ENCODE results near the gene CFAP97.
"Not testable (repeated sequence)": the region's sequence is repeated elsewhere in the genome, so short reads cannot be mapped to it uniquely, and the experiment has no call there.

The CFAP97 gene

GRCh38 chr4:185137233-185137925 is 66.4 kb downstream of the CFAP97 start:
- no peak for DNase-seq

DNA sequence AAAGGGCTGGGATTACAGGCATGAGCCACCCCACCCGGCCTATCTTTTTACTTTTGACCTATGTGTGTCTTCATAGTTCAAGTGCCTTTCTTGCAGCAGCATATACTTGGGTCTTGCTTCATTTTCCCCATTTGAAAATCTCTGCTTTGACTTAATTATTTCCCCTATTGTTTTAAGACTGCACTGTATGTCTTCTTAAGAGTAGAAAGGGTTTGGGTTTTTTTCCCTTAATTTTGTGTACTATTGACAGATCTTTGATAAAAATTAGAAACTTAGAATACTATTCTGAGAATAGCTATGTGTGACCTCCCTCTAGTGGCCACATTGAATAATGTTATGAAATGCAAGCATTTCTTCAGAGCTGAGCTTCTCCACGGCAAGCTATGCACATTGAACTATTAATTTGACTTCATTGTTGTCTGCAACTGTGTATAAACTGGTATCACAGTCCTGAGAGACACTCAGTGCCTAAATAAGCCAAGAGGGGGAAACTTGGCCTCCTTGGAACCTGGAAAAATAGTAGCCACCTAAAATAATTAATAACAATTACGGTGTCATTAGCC is 69.4 kb downstream of the CFAP97 start:
- DNase-seq, result peak; percentile 7

- no peak for DNase-seq
Observed at GRCh38 chr4:185128272-185129119, 75.3 kb downstream of the CFAP97 start.

DNA sequence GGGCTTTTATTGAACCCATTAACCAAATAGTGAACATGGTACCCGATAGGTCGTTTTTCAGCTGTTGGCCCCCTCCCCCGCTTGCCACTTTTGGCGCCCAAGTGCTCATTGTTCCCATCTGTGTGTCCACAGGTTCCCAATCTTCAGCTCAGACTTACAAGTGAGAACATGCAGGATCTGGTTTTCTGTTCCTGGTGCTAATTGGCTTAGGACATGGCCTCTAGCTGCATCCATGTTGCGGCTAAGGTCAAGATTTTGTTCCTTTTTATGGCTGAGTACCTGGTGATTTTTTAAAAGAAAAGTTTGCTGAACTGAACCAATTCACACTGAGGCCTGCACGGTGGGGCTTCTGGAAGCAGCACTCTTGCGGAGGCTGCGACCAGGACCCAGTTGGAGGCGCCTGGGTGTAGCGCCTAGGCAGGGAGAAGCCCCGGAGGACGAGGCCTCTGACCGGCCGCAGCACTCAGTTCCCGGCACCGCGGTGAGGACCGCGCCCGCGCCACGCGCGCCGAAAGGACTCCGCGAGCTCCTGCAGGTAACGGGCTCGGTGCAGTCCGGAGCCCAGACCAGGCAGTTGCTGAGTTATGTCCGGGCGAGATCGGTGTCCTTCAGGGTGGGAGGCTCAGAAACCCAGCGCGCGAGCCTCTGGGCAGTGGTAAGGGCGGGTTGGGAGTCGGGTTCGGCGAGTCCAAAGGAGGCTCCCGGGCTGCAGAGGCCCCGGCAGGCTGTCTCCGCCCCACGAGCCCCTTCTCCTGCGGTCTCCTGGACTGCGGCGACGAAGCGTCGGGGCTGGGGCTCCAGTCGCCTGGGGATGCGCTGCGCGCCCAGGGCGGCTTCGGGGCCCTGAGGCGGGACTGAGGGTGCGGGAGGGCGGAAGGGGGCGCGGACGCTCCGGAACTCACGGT is 76.5 kb downstream of the CFAP97 start:
- DNase-seq, result no peak

DNA sequence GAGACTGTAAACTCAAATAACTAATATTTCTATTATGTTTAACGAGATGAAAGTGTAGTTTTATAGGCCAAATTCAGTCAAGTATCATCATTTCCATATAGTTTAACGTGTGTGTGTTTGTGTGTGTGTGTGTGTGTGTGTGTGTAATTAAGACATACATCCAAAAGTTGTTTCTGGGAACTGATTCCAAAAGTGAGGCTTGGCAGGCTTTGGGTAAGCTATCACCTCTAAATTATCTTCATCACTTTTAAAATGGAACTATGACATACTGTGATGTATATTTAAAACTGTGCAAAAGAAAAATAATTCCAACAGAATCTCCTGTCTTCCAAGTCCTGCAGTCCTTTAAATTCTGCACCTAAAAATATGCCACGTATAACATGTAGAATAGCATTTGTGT is 79.8 kb downstream of the CFAP97 start:
- no peak for DNase-seq

GRCh38 chr4:185122681-185123345 is 81.0 kb downstream of the CFAP97 start:
- peak; percentile 75 for DNase-seq

DNA sequence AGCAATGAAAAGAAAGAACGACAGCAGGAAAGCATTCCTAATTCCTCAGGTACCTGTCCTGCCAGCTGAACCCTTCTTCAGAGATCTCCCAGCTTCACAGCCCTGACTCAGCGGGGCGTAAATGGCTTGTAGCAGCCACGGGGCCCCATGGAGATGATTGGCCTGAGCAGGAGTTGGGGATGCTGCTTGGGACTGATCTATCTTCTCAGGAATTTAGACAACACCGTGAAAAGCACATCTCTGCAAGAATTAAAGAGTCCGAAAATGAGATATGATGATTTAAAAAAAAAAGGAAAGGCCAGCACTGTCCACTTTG is 83.2 kb downstream of the CFAP97 start:
- no peak for DNase-seq

DNA sequence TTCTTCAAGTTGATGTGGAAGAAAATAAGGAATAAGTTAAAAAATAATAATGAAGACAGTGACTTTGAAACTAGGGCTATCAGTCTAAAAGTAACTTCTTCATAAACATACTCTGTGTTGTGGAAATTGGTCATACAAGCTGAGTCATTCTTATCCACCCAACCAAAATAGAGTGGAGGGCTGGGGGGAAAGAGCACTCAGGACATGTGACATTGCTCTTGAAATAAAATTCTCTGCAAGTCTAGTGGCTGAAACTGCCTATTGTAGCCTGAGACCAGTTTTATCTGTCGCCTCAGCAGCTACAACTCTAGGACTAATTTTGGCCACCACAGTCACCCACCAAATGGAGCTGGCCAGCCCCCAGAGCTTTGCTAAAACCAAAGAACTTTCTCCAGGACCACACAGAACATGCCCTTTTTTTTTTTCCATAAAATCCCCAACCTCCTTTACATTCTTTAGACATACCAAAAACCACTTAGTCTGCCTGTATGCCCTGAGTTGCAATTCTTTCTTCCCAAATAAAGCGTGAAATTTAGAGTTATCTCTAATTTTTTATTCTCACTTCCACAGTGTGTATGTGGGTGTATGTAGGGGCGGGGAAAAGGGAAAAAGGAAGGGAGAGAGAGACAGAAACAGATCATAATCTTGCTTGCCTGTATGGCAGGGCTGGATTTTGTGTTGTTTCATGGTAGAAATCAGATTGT is 83.7 kb downstream of the CFAP97 start:
- DNase-seq, result no peak

DNA sequence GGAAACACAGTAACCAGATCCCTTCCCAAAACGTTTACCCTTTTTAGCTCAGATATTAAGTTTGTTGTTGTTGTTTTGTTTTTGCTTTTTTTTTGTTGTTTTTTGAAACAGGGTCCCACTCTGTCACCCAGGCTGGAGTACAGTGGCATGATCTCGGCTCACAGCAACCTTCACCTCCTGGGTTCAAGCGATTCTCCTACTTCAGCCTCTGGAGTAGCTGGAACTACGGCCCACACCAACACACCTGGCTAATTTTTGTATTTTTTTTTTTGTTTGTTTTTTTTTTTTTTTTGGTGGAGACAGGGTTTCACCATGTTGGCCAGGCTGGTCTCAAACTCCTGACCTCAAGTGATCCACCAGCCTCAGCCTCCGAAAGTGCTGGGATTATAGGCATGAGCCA is 84.3 kb downstream of the CFAP97 start:
- DNase-seq, result not testable (repeated sequence)

GRCh38 chr4:185118876-185119275 is 84.9 kb downstream of the CFAP97 start:
- no peak for DNase-seq

DNA sequence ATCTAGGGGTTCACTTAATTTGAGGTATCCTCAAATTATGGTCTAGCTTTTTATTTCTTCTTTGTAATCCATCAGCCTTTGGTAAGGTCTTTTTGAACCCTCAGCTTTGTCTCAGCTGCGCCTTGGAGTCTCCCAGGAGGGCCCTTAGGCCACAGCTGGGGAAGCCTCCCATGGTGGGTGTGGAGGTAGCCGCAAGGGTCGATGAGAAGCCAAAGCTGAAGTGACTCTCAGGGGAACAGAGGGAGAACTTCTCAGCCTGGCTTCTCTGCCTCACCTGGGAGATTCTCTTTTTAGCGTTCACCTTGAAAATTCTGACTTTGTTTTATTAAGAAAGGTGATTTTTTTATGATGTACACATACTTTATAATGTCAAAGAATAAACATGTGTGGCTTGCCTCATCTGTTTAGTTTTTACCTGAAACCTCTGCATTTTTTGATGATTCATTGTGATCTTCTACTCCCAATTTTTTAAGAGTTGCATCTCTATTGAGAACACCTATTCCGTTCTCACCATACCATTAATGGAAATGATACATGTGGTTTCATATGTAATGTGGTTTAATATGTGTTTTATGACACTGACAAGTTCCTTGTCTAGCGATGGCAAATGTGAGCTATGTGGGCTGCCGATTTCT is 86.4 kb downstream of the CFAP97 start:
- DNase-seq, result no peak

- no peak for DNase-seq
Observed at GRCh38 chr4:185115827-185116232, 88.0 kb downstream of the CFAP97 start.

DNA sequence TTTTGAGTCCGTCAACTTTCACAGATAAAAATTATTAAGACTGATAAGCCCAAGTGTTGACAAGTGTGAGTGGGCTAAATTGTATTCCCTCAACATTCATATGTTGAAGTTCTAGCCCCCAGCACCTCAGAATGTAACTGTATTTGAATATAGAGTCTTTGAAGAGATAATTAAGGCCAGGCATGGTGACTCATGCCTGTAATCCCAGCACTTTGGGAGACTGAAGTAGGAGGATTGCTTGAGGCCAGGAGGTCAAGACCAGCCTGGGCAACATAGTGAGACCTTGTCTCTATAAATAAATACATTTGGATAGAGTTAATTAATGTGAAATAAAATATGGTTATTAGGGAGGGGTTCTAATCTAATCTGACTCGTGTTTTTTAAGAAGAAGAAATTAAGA is 90.5 kb downstream of the CFAP97 start:
- no peak for DNase-seq

GRCh38 chr4:185112104-185112503 is 91.7 kb downstream of the CFAP97 start:
- DNase-seq, result no peak

DNA sequence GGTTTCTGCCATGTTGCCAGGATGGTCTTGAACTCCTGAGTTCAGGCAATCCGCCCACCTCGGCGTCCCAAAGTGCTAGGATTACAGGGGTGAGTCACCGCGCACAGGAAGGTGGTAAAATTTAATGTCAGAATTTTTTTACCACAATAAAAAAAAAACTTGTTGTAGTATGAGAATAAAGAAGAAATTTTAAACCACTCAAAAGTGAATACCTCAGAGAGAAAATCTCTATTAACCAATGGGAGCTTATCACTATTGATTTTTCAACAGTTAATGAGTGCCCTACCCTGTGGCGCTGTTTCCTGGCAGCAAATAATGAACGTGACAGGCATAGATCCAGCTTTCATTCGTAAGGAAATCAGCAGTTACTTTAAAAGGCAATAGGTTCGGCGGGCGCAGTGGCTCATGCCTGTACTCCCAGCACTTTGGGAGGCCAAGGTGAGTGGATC is 93.4 kb downstream of the CFAP97 start:
- DNase-seq, result no peak

DNA sequence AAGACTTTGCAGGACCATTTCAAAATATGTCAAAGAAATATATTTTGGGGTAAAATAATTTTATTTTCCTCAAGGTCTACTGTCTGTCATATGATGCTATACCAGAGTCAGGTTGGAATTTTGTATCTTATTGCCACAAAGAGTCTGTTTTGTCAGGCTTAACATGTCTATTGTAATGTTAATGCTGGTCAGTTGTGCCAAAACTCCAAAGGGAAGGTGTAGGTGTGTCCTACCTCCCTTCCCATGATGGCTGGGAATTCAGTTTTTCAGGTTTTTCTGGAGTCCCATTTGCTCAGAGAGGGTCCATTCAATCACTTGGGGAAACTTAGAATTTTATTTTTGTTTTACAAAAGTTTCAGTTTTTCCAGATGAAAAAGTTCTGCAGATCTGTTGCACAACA is 94.1 kb downstream of the CFAP97 start:
- no peak for DNase-seq

Data from NCI-H2029 treated with DMSO at 0.1 percent for 48 hours (cell line).